AG09309 (cell line): ENCODE measurements around the gene SLC6A20.
A peak's percentile ranks its signal among the peaks of the same experiment; 100 is the strongest.

Source experiments
- DNase-seq: peaks from one replicate; pipeline ENCODE4 v3.0.0-alpha.2; 2010; ENCODE audit warnings: low read depth
- H3K4me3 ChIP-seq: 2 replicates; pipeline ENCODE4 v1.5.1; 2011; ENCODE audit warnings: mild to moderate bottlenecking, low read depth, low read length, moderate library complexity; ENCODE audit not compliant: control insufficient read depth
- CTCF ChIP-seq: IDR thresholded peaks from 2 replicates; pipeline ENCODE4 v1.5.1; 2011; ENCODE audit warnings: mild to moderate bottlenecking, low read depth, low read length, inconsistent platforms; ENCODE audit not compliant: insufficient read depth, control insufficient read depth; ENCODE audit errors: missing control alignments

SLC6A20 gene

DNA sequence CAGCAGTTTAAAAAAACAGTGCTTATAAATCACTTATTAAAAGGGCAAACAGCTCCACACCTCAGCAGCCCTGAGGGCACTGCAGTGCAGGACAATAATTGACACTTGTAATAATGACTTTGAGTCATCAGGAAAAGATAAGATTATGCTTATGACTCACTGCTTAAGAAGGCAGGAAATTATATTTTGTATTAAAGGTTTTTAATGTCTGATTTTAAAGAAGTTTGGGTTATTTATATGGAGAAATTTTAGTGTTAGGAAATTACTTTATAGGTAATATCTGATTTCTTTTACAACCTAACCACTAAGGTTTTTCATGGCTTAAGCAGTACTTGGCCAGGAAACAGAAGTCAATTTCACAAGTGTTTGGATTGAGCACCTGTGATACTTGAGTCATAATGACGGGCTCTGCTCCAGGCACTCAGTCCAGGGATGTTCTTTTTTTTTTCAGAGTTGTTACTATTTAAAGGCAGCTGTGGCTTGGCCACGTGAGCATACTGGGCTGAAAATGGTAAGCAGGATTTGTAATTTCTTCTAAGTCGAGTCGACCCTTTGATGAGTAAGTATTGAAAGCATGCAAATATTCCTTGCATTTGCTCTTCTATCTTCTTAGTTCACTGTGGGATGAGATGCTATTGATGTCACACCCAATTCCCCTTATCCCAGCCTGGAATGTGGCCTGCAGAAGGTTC is 21.6 kb upstream of the SLC6A20 start:
- H3K4me3 ChIP-seq, result no peak overlapping the region
- peak; percentile 90 for DNase-seq
- no peak for TF ChIP-seq CTCF

GRCh38 chr3:45816544-45816943 is 20.2 kb upstream of the SLC6A20 start:
- TF ChIP-seq CTCF, result no peak
- H3K4me3 ChIP-seq, result no peak overlapping the region
- DNase-seq, result no peak

DNA sequence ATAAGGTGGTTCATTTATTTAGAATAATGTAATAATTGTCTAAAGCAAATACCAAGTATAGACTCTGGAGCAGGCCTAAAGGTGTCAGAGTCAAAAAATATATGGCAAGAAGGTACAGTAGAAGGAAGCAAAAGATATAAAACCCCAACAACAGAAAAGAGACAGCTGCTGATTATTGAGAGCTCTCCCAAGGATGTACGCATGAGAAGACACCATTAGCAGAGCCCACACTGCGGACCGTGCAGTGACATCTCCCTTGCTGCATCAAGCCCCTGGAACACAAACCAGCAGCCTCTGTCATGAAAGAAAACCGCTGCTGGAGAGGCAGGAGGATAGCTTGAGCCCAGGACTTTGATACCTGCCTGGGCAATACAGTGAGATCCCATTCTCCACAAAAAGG is 18.0 kb upstream of the SLC6A20 start:
- H3K4me3 ChIP-seq, result no peak overlapping the region
- no peak for TF ChIP-seq CTCF
- DNase-seq, result no peak

GRCh38 chr3:45807681-45808540 is 11.6 kb upstream of the SLC6A20 start:
- no peak for TF ChIP-seq CTCF
- H3K4me3 ChIP-seq, result no peak overlapping the region
- no peak for DNase-seq

GRCh38 chr3:45807133-45807532 is 10.8 kb upstream of the SLC6A20 start:
- H3K4me3 ChIP-seq, result no peak overlapping the region
- no peak for TF ChIP-seq CTCF
- no peak for DNase-seq

DNA sequence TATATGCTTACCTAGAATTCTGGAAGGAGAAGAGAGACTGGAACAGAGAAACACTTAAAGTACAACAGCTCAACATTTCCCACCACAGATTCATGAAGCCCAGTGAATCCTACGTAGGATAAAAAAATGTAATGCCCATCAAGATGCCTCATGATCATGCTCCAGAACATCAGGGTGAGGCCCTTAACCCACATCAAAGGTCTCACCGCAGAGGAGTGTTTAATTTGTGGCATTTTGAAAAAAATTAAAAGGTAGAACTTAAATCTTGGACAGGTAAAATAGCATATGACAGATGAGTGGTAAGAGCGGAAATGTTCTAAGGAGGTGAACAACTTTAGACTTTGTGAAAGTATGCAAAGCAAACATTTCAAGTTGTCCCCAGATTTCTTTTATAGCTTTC is 9.7 kb upstream of the SLC6A20 start:
- DNase-seq, result no peak
- H3K4me3 ChIP-seq, result no peak overlapping the region
- no peak for TF ChIP-seq CTCF
